Frontal cortex (tissue), 4 donors: ENCODE measurements around the gene BEND5. TPM values are rescaled to one million over a fixed set of nuclear protein-coding genes. Genes with fewer than 3 reads are reported as not detected.

Source experiments
- DNase-seq, 2 donors: peaks; one replicate each; pipeline ENCODE4 v3.0.0; 2012; ENCODE audit warnings: low spot score in 2 of 2
- FAIRE-seq: peaks from 2 replicates; lab custom pipeline; 2012; peaks lifted over from hg19 to GRCh38; lab: Jason Lieb, UNC
- total RNA-seq: library from RNA; depleted of rRNA; stranded (reverse); fragments of >200 nt; gene quantifications from one replicate; pipeline ENCODE4 v1.2.3, GENCODE V29; 2014
- donor health status: control.
- donor health status: control.
- donor health status: control.

The BEND5 gene
- total RNA-seq, 1 donor from 2014 or later: 18.8 TPM

DNA sequence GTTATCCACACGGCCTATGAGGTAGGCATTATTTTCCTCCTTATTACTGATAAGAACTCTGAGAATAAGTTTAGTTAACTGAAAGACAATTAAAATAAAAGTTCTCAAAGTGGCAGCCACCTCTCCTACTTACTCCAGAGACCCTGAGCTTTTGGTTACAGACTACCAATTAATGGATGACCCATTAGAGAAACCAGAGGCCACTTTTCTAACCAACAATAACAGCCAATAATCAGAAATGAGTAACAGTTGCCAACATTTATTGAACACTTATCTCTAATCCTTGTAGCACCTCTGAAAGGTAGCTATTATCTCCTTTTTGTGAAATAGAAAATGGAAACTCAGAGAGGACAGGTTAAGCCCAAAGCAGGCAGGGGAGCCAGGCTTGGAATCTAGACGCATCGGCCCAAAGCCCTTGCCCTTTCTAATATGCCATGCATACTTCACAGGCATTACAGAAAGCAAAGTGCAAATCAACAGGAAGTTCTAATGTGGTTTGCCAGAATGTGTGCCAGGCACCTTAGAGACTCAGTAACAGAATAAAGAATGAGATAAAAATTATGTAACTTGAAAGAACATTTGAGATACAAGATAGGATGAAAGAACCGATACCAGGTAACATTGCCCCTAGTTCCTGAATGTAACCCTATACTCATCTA is 50.0 kb downstream of the BEND5 start:
- FAIRE-seq (no peak), DNase-seq (no peak)

GRCh38 chr1:48726139-48726538 is 50.6 kb downstream of the BEND5 start:
- FAIRE-seq (no peak), DNase-seq (no peak)

DNA sequence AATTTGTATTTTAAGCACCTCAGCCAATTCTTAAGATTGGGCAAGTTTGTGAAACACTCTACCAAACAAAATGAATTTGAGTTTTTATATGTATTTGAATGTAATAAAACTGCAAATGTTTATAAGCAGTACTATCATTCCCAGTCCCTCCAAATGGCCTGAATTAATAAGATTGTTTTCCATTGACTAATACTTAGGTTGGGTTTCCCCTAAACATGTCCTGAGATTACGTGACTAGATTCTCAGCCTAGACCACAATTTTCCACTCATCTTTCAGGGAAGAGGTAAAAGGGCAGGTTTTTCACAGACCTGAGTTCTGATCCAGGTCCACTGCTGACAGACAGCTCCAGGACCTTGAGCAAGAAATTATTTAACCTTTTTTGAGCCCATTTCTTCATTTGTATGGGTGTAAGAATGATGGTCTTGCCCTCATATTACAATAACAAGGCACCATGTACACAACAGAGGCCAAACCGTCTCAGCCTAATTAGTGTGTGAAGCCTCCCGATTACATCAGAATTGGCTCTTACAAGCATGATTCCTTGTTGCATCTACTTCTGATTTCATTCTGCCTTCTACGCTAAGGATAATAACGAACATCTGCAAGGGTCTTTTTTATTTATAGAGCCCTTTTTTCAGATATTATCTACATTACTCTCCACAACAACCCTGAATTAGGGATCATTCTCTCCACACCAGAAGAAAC is 51.2 kb downstream of the BEND5 start:
- FAIRE-seq: no peak

GRCh38 chr1:48720929-48721328 is 55.8 kb downstream of the BEND5 start:
- DNase-seq: no peak
- no peak for FAIRE-seq

More for the DNA sequence above, 51.2 kb downstream of the BEND5 start:
- DNase-seq: no peak

DNA sequence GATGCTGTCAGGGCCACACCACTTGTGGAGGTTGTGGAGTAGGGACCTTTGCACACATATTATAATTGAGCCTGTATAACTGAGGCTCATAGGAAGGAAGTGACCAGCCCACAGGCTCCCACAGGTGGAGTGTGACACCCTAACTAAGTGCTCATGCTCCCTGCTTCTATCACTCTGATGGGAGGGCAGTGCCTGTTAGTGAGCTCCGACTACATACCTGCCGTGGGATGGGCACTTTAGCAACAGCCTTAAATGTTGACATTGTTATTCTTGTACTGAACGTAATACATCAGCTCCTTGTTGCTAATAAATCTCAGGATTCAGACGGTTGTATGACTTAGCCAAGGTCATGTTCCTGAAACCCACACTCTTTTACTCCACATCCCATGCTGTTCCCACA is 58.0 kb downstream of the BEND5 start:
- DNase-seq (no peak), FAIRE-seq (no peak)

- DNase-seq (no peak), FAIRE-seq (no peak)
These were observed 58.5 kb downstream of the BEND5 start for GRCh38 chr1:48718116-48718630.

- DNase-seq (no peak), FAIRE-seq (no peak)
These were observed 59.6 kb downstream of the BEND5 start for GRCh38 chr1:48717082-48717481.

DNA sequence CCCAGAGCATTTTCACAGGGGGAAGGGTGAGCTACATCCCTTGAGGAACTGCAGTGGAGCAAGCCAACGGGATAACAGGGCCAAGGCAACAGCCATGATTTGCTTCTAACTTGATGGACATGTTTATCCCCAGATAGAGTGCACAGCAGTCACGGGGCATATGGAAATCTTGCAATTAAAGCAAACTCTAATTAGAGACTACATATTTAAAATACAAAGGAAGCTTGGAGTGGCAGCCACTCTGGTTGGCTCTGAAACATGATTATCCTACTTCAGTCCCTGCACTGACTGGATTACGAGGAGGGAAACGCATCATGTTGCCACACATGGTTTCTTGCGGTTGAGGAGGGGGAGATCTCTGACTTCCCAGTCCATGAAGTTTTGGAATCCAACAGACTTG is 60.8 kb downstream of the BEND5 start:
- DNase-seq (no peak), FAIRE-seq (no peak)

- DNase-seq (no peak), FAIRE-seq (no peak)
These were observed 65.8 kb downstream of the BEND5 start for GRCh38 chr1:48710915-48711314.

DNA sequence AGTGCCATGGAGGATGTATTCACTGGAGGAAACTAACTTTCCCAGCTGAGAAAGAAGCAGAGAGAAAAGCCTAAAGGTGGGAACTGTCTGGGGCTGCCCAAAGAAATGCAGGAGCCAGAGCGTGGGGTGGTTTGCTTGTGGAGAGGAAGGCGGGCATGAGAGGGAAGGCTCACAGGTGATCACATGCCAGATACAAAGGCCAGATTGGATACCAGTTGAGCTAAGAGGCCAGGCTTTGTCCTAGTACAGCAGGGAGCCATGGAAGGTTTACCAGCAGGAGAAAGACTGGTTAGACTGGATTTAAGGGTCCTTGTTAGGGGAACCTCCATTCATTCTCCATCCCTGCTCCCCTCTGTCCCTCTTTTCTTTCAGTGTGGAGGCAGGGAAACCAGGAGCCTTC is 66.4 kb downstream of the BEND5 start:
- FAIRE-seq (no peak), DNase-seq (no peak)

- FAIRE-seq: no peak
- DNase-seq: no peak
These were observed 72.0 kb downstream of the BEND5 start for GRCh38 chr1:48704736-48705135.

DNA sequence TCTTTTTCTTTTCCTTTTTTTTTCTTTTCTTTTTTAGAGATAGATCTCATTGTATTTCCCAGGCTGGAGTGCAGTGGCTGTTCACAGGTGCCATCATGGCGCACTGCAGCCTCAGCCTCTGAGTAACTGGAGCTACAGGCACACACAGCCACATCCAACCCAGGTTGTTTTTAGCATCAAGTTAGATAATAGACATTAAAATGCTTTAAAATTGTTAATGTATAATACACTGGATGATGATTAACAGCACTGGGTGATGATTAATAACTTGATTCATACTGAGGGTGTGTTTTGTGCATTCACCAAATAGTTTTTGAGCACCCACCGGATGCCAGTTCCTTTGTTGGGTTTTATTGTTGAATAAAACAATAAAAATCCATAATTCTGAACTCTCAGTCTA is 75.2 kb downstream of the BEND5 start:
- FAIRE-seq: no peak

DNA sequence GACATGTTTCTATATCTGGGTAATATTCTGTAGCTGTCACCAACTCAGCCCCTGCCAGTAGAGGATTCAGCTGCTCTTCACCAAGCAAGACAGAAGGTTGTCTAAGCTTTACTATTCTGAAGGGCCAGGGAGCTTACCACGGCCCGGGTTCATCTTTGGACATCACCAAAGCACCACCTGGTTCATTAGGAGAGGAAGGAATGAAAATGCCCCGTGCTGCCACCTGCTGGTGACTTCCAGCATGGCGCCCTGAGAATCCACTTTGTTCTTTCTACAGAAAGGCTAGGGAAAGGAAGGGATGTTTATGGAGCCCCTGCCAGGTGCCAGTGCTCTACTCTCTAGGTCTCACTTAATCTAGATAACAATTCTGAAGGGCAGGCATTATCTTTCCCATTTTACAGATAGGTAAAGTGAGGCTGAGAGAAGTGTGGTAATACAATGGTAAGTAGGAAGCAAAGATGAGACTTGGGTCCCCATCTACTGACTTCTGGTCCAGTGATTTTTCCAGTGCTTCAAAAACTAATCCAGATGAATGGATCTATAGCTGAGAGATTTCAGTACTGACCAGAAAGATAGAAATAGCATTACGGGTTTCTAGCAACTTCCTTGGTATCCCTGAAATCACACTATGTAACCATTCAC is 79.5 kb downstream of the BEND5 start:
- no peak for FAIRE-seq
- peak in 1 of 2 donors; percentile 30 for DNase-seq

More for the DNA sequence above, 75.2 kb downstream of the BEND5 start:
- DNase-seq: no peak

GRCh38 chr1:48695161-48695560 is 81.5 kb downstream of the BEND5 start:
- FAIRE-seq: no peak
- DNase-seq: no peak

DNA sequence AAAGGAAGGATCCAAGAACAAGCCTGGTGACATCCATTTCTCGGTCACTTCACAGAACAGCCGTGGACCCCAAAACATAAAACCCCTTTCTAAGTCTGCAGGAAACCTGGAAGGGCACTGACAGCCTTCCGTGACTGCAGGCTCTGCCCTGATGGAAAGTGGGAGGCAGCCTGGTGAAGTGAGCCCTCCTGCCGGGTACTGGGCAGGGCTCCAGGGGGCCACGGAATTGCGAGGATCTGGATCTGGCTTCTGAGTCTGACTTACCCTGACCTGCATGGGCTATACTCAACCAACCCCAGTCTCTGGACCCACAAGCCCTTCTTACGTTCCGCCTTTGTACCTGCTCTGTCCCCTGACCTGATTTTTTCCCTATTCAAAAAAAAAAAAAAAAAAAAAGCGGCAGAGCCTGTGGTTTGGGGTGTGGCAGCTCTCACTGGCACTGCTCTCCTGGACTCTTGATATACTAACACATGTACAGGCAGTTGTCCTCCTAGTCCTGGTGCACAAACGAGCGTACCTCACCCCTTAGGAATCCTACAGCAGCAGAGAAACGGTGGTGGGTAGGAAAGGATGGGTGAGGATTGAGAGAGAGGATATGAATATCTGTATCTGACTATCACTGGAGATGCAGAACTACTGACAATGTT is 82.9 kb downstream of the BEND5 start:
- DNase-seq (no peak), FAIRE-seq (no peak)

- no peak for FAIRE-seq
- no peak for DNase-seq
These were observed 83.5 kb downstream of the BEND5 start for GRCh38 chr1:48693180-48693579.

DNA sequence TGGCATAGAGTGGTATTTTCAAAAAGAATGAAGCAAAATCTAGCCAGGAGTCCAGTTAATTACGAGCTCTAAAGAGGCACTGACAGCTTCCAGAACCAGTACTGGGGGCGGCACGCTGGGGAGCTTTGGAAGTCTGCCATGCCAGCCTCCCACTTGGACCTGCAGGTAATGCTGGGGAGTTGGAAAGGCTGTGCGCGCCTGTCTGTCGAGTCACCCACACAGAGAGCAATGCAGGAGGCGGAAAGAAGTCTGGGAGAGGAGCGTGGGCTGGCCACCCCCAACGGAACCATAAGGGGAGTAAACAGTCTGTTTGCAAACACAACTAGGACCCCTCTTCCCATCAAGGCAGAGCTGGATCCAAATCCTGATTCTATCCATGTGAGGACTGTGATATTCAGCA is 84.5 kb downstream of the BEND5 start:
- no peak for FAIRE-seq

DNA sequence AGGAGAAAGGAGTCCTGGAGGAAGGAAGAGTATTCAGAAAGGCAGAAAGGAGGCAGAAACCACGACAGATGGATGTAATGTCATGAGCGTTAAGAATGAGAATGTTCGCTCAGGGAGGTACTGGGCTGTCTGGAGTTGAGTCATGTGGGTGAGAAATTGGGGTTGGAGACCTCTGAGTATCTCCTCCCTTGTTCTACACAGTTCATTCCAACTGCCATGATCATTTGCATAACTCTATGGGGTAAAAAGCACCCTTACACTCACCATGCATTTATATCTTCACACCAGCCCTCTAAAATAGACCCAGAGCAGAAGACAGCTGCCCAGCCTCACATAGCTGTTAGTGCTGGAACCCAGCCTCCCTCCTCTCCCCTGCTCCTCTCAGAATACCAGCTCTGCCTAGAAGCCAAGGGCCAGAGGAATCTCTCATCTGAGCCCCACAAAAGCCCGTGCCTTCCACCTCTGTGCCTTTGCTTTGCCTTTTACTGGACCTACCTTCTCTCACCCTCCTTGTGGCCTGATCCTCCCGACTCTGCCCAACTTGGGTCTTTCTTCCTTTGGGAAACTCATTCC is 85.2 kb downstream of the BEND5 start:
- no peak for DNase-seq
- FAIRE-seq: no peak

More for the DNA sequence above, 84.5 kb downstream of the BEND5 start:
- no peak for DNase-seq

DNA sequence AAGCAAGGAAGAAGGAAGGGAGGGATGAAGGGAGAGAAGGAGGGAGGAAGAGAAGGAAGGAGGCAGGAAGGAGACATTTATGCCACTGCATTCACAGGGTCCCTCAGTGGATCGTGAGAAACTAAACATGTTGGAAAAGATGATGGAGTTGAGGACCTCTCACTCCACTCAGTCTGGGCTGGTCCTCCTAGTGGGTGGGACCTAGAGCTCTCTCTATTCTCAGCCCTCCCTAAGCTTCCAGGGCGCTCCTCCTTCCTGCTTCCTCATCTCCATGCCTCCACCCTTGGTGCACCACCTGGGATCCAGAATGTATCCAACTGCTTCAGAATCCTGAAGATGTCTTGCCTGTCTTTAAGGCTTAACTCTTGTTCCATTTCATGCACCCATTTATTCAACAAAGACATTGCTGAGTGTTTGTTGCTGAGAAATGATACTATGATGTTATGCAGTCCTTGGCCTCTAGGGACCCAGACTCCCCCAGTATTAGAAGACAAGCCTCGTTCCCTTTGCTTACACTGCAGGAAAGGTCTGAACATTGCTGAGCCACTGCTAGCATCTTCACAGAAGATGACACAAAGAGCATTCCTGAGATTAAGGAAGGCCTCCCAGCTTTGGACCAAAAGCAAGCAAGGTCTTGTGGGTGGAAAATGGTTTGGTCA is 88.5 kb downstream of the BEND5 start:
- FAIRE-seq (no peak), DNase-seq (no peak)
